Right lobe of liver (tissue), 4 donors: ENCODE data around the gene C1QL2.

Experiments used
- CTCF ChIP-seq, 4 donors: fragments of 200-600 bp in 3 of 4; fragments of 450-650 bp in 1 of 4; IDR thresholded peaks; one replicate each; pipeline versions ENCODE4 v1.5.1 to v1.8.0; 2016 to 2022; ENCODE audit warnings: antibody characterized with exemption in 4 of 4, mild to moderate bottlenecking in 2 of 4
- POLR2A ChIP-seq: fragments of 450-650 bp; IDR thresholded peaks from one replicate; pipeline ENCODE4 v1.6.1; 2017; ENCODE audit warnings: antibody characterized with exemption, mild to moderate bottlenecking
- donor health status: DM: no; HTN: no; CAD: no.
- donor health status: DM: no; HTN: no; CAD: no.
- donor health status: DM: no; HTN: yes; CAD: no.

- no peak for TF ChIP-seq CTCF (IDR thresholded peaks at IDR 0.05)
- TF ChIP-seq POLR2A = no peak
Observed at GRCh38 chr2:119123389-119123788, 35.2 kb downstream of the C1QL2 start.
